Testis (tissue), 3 donors: ENCODE results near the gene MIB2. TPM values are rescaled to one million over a fixed set of nuclear protein-coding genes. Genes with fewer than 3 reads are reported as not detected.

ENCODE experiments used
- DNase-seq: peaks from one replicate; pipeline ENCODE4 v3.0.0-alpha.2; 2019
- H3K27ac ChIP-seq, 2 donors: fragments of 200-600 bp; sonication (generic); one replicate each; pipeline ENCODE4 v1.5.1; 2019
- H3K27me3 ChIP-seq: fragments of 200-600 bp; sonication (generic); one replicate; pipeline ENCODE4 v1.5.1; 2019
- H3K36me3 ChIP-seq: fragments of 200-600 bp; sonication (generic); one replicate; pipeline ENCODE4 v1.5.1; 2017; ENCODE audit warnings: low read depth; ENCODE audit errors: missing control alignments
- H3K4me1 ChIP-seq: fragments of 200-600 bp; sonication (generic); one replicate; pipeline ENCODE4 v1.5.1; 2019
- H3K4me3 ChIP-seq, 2 donors: fragments of 200-600 bp; sonication (generic); one replicate each; pipeline ENCODE4 v1.5.1; 2017 to 2019
- H3K9me3 ChIP-seq: fragments of 200-600 bp; sonication (generic); one replicate; pipeline ENCODE4 v1.5.1; 2017
- CTCF ChIP-seq, 3 experiments: fragments of 450-650 bp in 2 of 3; fragments of 200-600 bp in 1 of 3; sonication (generic) in 1 of 3; IDR thresholded peaks; one replicate each; pipeline ENCODE4 v1.5.1; 2016 to 2019; ENCODE audit warnings: antibody characterized with exemption in 3 of 3, mild to moderate bottlenecking in 2 of 3, moderate library complexity in 1 of 3
- POLR2A ChIP-seq: fragments of 450-650 bp; IDR thresholded peaks from one replicate; pipeline ENCODE4 v1.6.1; 2017; ENCODE audit warnings: antibody characterized with exemption, mild to moderate bottlenecking, moderate library complexity
- WGBS, 2 donors: methylation state at CpG; one replicate each; pipeline ENCODE4 v1.1.5; 2018; 5-methylcytosine and 5-hydroxymethylcytosine counted together
- intact Hi-C: fragments of 100-400 bp; cut with DNase I; formaldehyde crosslinking; loops from one replicate; pipeline ENCODE4 v1.15.1; 2023; ENCODE audit warnings: low total_unique reads
- polyA plus RNA-seq: library from polyadenylated mRNA; stranded (reverse); fragments of 350-450 nt; fragmentation: Illumina TruSeq; extraction: RNeasy Lipid Tissue Mini Kit (QIAGEN cat#74804); gene quantifications from one replicate; pipeline ENCODE4 v1.2.3, GENCODE V29; 2014; ENCODE audit warnings: low read depth, low replicate concordance; ENCODE audit not compliant: insufficient read depth
- total RNA-seq, 2 donors: library from RNA; depleted of rRNA; stranded (reverse); fragments of >200 nt; gene quantifications; one replicate each; pipeline ENCODE4 v1.2.3, GENCODE V29; 2016

MIB2 gene
- total and polyA plus RNA-seq, 3 donors from 2014 or later = 38.7 to 172 (median 154) TPM

GRCh38 chr1:1623181-1623630 is 7.9 kb downstream of the MIB2 start:
- H3K27ac ChIP-seq = no peak overlapping the region
- H3K4me1 ChIP-seq = no peaks in the 10 kb centered on the region
- no peak overlapping the region for H3K4me3 ChIP-seq
- DNase-seq = no peak
- TF ChIP-seq CTCF (IDR thresholded peaks at IDR 0.05) (no peak), POLR2A (no peak)
- WGBS, 2 donors = 96 to 97% methylated on average over 17 to 33 of the region's 33 CpGs
- no peaks in the 10 kb centered on the region for H3K27me3 ChIP-seq
- no peaks in the 10 kb centered on the region for H3K9me3 ChIP-seq
- intact Hi-C loops = no loop called here
- H3K36me3 ChIP-seq = no peaks in the 10 kb centered on the region

GRCh38 chr1:1623631-1624442 is 8.5 kb downstream of the MIB2 start:
- no peaks in the 10 kb centered on the region for H3K36me3 ChIP-seq
- WGBS, 2 donors = 93% methylated on average over 30 to 51 of the region's 51 CpGs

DNA sequence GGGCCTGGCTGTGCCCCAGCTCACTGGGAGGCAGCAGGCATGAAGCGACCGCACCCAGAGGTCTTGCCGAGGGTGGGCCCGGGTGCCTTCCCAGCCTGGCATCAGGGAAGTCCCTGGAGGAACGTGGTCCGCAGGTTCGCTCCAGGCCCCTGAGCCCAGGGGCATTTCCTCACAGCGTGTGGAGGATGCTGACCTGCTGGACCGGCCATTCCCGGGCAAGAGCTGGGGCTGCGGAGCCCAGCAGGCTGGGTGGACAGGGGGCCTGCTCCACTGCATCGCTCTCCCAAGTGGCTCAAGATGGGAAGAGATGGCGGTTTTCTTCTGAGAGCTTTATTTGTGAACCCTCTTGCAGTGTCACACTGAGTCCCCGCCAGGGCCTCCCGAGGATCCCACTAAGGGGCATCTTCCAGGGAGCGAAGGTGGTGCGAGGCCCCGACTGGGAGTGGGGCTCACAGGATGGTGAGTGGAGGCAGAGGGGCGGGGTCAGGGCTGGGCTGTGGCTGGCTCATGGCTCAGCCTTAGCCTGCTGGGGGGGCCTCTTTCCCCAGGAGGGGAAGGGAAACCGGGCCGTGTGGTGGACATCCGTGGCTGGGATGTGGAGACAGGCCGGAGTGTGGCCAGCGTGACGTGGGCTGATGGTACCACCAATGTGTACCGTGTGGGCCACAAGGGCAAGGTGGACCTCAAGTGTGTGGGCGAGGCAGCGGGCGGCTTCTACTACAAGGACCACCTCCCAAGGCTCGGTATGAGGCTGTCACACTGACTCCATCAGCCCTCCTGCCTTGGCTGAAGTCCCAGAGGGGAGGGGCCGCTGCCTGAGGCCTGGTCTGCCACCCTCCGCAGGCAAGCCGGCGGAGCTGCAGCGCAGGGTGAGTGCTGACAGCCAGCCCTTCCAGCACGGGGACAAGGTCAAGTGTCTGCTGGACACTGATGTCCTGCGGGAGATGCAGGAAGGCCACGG is 9.4 kb downstream of the MIB2 start:
- no peaks in the 10 kb centered on the region for H3K9me3 ChIP-seq
- TF ChIP-seq CTCF (IDR thresholded peaks at IDR 0.05) (no peak), POLR2A (no peak)
- intact Hi-C loops = no loop called here
- no peak overlapping the region for H3K4me3 ChIP-seq
- H3K36me3 ChIP-seq = no peaks in the 10 kb centered on the region
- no peak for DNase-seq
- WGBS, 2 donors = 79 to 89% methylated on average over 11 to 38 of the region's 38 CpGs
- H3K4me1 ChIP-seq = no peaks in the 10 kb centered on the region
- H3K27ac ChIP-seq = no peak overlapping the region
- no peaks in the 10 kb centered on the region for H3K27me3 ChIP-seq

More at GRCh38 chr1:1623631-1624442, 8.5 kb downstream of the MIB2 start:
- Histone ChIP-seq H3K9me3 (no peaks in the 10 kb centered on the region), H3K27me3 (no peaks in the 10 kb centered on the region), H3K27ac (no peak overlapping the region), H3K4me3 (no peak overlapping the region), H3K4me1 (no peaks in the 10 kb centered on the region)
- intact Hi-C loops = no loop called here
- DNase-seq = no peak
- TF ChIP-seq CTCF (IDR thresholded peaks at IDR 0.05) = no peak
- no peak for TF ChIP-seq POLR2A

- H3K9me3 ChIP-seq = no peaks in the 10 kb centered on the region
- WGBS, 2 donors = 92 to 93% methylated on average over 20 to 26 of the region's 28 CpGs
- intact Hi-C loops = no loop called here
- no peak overlapping the region for H3K27ac ChIP-seq
- no peak overlapping the region for H3K4me3 ChIP-seq
- no peak for TF ChIP-seq CTCF (IDR thresholded peaks at IDR 0.05)
- no peak for TF ChIP-seq POLR2A
- no peaks in the 10 kb centered on the region for H3K4me1 ChIP-seq
- no peak for DNase-seq
- no peaks in the 10 kb centered on the region for H3K27me3 ChIP-seq
- H3K36me3 ChIP-seq = no peaks in the 10 kb centered on the region
Measured at GRCh38 chr1:1625404-1625775, 10.1 kb downstream of the MIB2 start.
